Activated naive CD8-positive, alpha-beta T cell treated with anti-CD3 and anti-CD28 coated beads for 36 hours (primary cell): ENCODE data around the gene GSG1. TPM values are rescaled to one million over a fixed set of nuclear protein-coding genes. Genes with fewer than 3 reads are reported as not detected.
"Not testable (repeated sequence)": the region's sequence is repeated elsewhere in the genome, so short reads cannot be mapped to it uniquely, and the experiment has no call there.

Experiments
- DNase-seq: peaks from one replicate; pipeline ENCODE4 v3.0.0; 2021
- H3K27ac Mint-ChIP-seq: one replicate; pipeline ENCODE4 v1.8.0; 2022; ENCODE audit warnings: mild to moderate bottlenecking, moderate library complexity, mixed read lengths
- H3K27me3 Mint-ChIP-seq: one replicate; pipeline ENCODE4 v1.8.0; 2022; ENCODE audit warnings: mild to moderate bottlenecking, mixed read lengths
- H3K36me3 Mint-ChIP-seq: one replicate; pipeline ENCODE4 v1.8.0; 2021; ENCODE audit warnings: mild to moderate bottlenecking, mixed read lengths
- H3K4me1 Mint-ChIP-seq: one replicate; pipeline ENCODE4 v1.8.0; 2021; ENCODE audit warnings: mixed read lengths
- H3K4me3 Mint-ChIP-seq: one replicate; pipeline ENCODE4 v1.8.0; 2022; ENCODE audit warnings: mild to moderate bottlenecking, moderate library complexity, mixed read lengths
- H3K9me3 Mint-ChIP-seq: one replicate; pipeline ENCODE4 v1.8.0; 2022; ENCODE audit warnings: mixed read lengths
- total RNA-seq, 2 experiments: library from RNA; stranded (reverse); gene quantifications; one replicate each; pipeline ENCODE4 v1.2.3, GENCODE V29; 2021

GSG1 gene
- total RNA-seq, 2 experiments from 2014 or later = not detected

GRCh38 chr12:13088496-13088895 is 15.0 kb downstream of the GSG1 start:
- DNase-seq = no peak
- Mint-ChIP-seq H3K4me3 (no peak overlapping the region), H3K27ac (no peak overlapping the region), H3K9me3 (no peaks in the 10 kb centered on the region), H3K4me1 (peaks cover 9% of the 10 kb centered on the region), H3K27me3 (no peaks in the 10 kb centered on the region), H3K36me3 (peaks cover 5% of the 10 kb centered on the region)

DNA sequence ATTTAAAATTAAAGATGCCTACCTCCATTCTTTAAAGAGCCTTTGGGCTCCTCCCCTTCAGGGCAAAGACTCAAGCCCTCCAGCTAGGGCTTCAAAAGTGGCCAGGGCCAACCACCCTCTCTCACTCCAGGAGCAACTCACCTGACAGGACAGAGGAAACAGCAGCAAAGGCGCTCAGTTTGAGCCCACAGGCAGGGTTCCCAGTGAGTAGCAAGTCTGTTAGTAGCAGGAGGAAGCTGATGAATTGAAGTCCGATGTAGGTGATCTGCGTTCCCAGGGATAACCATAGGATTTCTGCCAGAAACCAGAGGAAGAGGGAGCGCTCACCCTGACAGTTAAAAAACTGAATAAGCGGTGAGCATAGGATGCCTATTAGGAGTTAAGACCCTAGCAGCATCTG is 15.7 kb downstream of the GSG1 start:
- peaks cover 9% of the 10 kb centered on the region for H3K4me1 Mint-ChIP-seq
- no peaks in the 10 kb centered on the region for H3K27me3 Mint-ChIP-seq
- no peak for DNase-seq
- H3K4me3 Mint-ChIP-seq = no peak overlapping the region
- no peaks in the 10 kb centered on the region for H3K9me3 Mint-ChIP-seq
- peaks cover 7% of the 10 kb centered on the region for H3K36me3 Mint-ChIP-seq
- no peak overlapping the region for H3K27ac Mint-ChIP-seq

- no peak overlapping the region for H3K27ac Mint-ChIP-seq
- peaks cover 9% of the 10 kb centered on the region for H3K4me1 Mint-ChIP-seq
- H3K36me3 Mint-ChIP-seq = peaks cover 8% of the 10 kb centered on the region
- no peaks in the 10 kb centered on the region for H3K9me3 Mint-ChIP-seq
- no peak overlapping the region for H3K4me3 Mint-ChIP-seq
- no peaks in the 10 kb centered on the region for H3K27me3 Mint-ChIP-seq
- DNase-seq = no peak
Measured at GRCh38 chr12:13085968-13086686, 17.3 kb downstream of the GSG1 start.

GRCh38 chr12:13084898-13085640 is 18.4 kb downstream of the GSG1 start:
- Mint-ChIP-seq H3K4me3 (no peak overlapping the region), H3K4me1 (peaks cover 9% of the 10 kb centered on the region), H3K27me3 (no peaks in the 10 kb centered on the region), H3K9me3 (no peaks in the 10 kb centered on the region), H3K27ac (no peak overlapping the region), H3K36me3 (peaks cover 14% of the 10 kb centered on the region)
- no peak for DNase-seq

GRCh38 chr12:13083638-13084037 is 19.8 kb downstream of the GSG1 start:
- DNase-seq, H3K9me3 Mint-ChIP-seq, H3K27me3 Mint-ChIP-seq, H3K4me3 Mint-ChIP-seq, H3K4me1 Mint-ChIP-seq, H3K27ac Mint-ChIP-seq: not testable (repeated sequence)
- peaks cover 18% of the 10 kb centered on the region for H3K36me3 Mint-ChIP-seq

- no peak for DNase-seq
Measured at GRCh38 chr12:13082861-13083260, 20.6 kb downstream of the GSG1 start.

DNA sequence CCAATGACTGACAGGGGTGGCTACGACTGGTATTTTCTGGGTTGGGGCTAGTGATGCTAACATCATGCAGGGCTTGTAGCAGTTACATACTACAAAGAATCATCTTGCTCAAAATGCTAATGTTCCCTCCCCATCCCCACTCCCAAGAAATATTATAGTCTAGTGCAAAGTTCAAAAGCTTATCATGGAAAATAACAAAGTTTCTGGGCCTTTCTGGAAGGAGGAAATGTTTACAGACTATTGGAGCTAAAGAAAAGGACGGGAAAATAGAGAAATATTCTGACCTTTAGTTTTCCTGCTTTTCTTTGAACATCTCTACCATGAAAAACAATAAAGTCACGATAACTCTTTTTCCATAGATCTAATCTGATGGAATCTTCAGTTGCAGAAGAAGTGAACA is 23.2 kb downstream of the GSG1 start:
- no peaks in the 10 kb centered on the region for H3K27me3 Mint-ChIP-seq
- DNase-seq = no peak
- H3K27ac Mint-ChIP-seq = no peak overlapping the region
- H3K36me3 Mint-ChIP-seq = peaks cover 26% of the 10 kb centered on the region
- H3K4me1 Mint-ChIP-seq = peaks cover 4% of the 10 kb centered on the region
- H3K4me3 Mint-ChIP-seq = no peak overlapping the region
- H3K9me3 Mint-ChIP-seq = no peaks in the 10 kb centered on the region

More at GRCh38 chr12:13082861-13083260, 20.6 kb downstream of the GSG1 start:
- Mint-ChIP-seq H3K36me3 (peaks cover 23% of the 10 kb centered on the region), H3K27me3 (no peaks in the 10 kb centered on the region), H3K4me3 (no peak overlapping the region), H3K9me3 (no peaks in the 10 kb centered on the region), H3K27ac (no peak overlapping the region), H3K4me1 (peaks cover 9% of the 10 kb centered on the region)

- Mint-ChIP-seq H3K4me3 (no peak overlapping the region), H3K36me3 (peaks cover 26% of the 10 kb centered on the region), H3K4me1 (no peaks in the 10 kb centered on the region), H3K27ac (no peak overlapping the region), H3K9me3 (no peaks in the 10 kb centered on the region), H3K27me3 (no peaks in the 10 kb centered on the region)
- no peak for DNase-seq
Measured at GRCh38 chr12:13079440-13079906, 24.0 kb downstream of the GSG1 start.

DNA sequence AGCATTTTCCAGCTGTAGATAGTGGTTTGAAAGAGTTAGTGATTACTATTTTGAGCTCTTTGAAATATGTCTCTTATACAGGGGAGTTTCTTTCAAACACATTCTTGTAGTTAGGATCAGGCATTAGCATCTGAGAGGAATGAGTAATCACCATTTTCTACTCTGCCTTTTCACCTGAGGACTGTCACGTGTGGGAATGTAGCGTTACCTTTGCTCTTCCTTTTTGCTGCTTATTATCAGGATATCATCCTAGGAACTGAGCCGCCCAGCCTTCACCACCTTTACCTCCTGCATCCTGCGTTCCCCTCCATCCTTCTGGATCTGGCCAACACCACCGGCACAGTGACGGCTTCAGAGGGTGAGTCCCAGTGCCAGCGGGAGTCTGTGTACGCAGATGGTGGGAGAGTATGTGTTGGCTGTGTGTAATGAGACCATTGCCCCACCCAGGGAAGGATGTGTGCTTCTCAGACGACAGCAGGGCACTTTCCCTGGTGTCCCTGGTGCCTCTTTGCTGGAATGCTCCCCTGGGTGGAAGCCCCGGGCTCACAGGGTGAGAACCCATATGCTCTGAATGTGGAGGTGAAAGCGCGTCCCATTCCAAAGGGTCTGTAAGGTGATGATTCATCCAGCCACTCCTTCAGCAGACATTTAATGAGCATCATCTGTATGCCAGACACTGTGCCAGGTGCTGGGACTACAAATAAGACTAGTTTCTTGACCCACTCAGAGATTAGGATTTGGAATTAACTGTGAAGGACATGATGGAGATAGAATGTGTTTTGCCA is 27.5 kb downstream of the GSG1 start:
- peaks cover 22% of the 10 kb centered on the region for H3K36me3 Mint-ChIP-seq
- no peaks in the 10 kb centered on the region for H3K4me1 Mint-ChIP-seq
- H3K27ac Mint-ChIP-seq = no peak overlapping the region
- no peak overlapping the region for H3K4me3 Mint-ChIP-seq
- H3K27me3 Mint-ChIP-seq = no peaks in the 10 kb centered on the region
- H3K9me3 Mint-ChIP-seq = no peaks in the 10 kb centered on the region
- no peak for DNase-seq

DNA sequence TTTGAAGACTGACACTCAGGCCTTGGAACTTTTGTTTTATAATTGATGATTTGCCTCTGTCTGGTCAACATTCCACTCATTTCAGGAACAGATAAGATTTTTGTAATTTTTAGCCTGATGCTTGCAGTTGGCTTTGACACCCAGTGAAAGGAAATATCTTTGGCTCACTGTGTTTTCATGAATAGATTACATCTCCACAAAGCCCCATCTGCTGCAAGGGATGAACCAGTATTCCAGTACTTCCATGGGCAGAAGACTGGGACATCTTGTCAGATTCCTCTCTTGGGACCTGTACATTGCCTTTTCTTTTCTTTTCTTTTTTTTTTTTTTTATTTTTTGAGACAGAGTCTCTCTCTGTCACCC is 28.4 kb downstream of the GSG1 start:
- H3K27ac Mint-ChIP-seq = no peak overlapping the region
- no peaks in the 10 kb centered on the region for H3K4me1 Mint-ChIP-seq
- H3K27me3 Mint-ChIP-seq = no peaks in the 10 kb centered on the region
- H3K36me3 Mint-ChIP-seq = peaks cover 17% of the 10 kb centered on the region
- H3K4me3 Mint-ChIP-seq = no peak overlapping the region
- no peaks in the 10 kb centered on the region for H3K9me3 Mint-ChIP-seq
- no peak for DNase-seq

GRCh38 chr12:13074396-13075117 is 28.9 kb downstream of the GSG1 start:
- Mint-ChIP-seq H3K27ac (no peak overlapping the region), H3K4me3 (no peak overlapping the region), H3K4me1 (no peaks in the 10 kb centered on the region)

GRCh38 chr12:13073173-13073572 is 30.3 kb downstream of the GSG1 start:
- H3K4me3 Mint-ChIP-seq = no peak overlapping the region
- no peaks in the 10 kb centered on the region for H3K9me3 Mint-ChIP-seq
- no peaks in the 10 kb centered on the region for H3K4me1 Mint-ChIP-seq
- no peaks in the 10 kb centered on the region for H3K27me3 Mint-ChIP-seq
- peaks cover 8% of the 10 kb centered on the region for H3K36me3 Mint-ChIP-seq
- H3K27ac Mint-ChIP-seq = no peak overlapping the region
- no peak for DNase-seq

More at GRCh38 chr12:13074396-13075117, 28.9 kb downstream of the GSG1 start:
- Mint-ChIP-seq H3K36me3 (peaks cover 17% of the 10 kb centered on the region), H3K27me3 (no peaks in the 10 kb centered on the region), H3K9me3 (no peaks in the 10 kb centered on the region)
- DNase-seq = no peak

DNA sequence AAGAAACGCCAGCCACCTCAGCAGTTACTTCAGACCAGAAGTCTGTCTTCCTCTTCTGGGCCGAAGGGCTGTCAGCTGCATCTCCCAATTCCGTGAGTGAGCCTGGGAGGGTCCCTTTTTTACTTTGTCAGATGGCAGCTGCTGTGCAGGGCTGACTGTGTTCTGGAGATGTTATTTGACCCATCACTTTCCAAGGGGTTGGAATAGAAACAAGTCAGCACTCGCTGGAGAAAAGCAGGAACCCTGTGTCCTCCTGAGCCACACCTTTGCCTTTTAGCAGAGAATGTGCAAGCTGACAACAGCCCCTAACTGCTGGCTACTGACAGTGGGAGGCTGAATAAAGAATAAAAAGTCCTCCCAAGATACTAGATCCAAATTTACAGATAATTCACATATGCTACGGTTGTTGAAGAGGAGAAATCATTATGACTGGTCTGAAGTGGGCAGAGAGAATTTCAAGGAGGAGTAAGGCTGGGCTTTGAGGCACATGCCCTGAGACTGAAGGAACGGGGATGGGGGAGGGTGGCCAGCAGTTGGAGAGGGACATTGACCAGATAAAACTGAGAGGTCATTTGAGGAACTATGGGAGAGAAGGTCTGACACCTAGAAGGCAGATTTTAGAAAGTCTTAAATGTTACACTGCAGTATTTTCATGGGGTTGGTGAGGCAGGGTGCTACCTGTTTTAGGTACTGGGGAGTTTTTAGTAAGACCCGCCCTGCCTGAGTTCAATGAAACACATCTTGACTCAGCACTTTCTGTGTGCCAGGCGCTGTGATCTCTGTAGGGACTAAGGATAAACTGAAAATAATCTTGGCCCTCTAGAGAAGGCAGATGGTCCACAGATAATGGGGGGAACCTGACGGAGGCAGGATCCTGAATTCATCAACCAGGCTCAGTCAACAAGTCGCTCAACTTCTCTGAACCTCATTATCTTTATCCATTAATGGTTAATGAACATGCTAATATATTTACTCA is 31.9 kb downstream of the GSG1 start:
- Mint-ChIP-seq H3K4me1 (no peaks in the 10 kb centered on the region), H3K36me3 (peaks cover 4% of the 10 kb centered on the region), H3K9me3 (no peaks in the 10 kb centered on the region), H3K27me3 (no peaks in the 10 kb centered on the region), H3K4me3 (no peak overlapping the region), H3K27ac (no peak overlapping the region)
- DNase-seq = no peak

GRCh38 chr12:13069380-13069779 is 34.1 kb downstream of the GSG1 start:
- no peaks in the 10 kb centered on the region for H3K27me3 Mint-ChIP-seq
- H3K4me3 Mint-ChIP-seq = no peak overlapping the region
- H3K27ac Mint-ChIP-seq = no peak overlapping the region
- H3K36me3 Mint-ChIP-seq = peaks cover 4% of the 10 kb centered on the region
- no peaks in the 10 kb centered on the region for H3K9me3 Mint-ChIP-seq
- no peak for DNase-seq
- H3K4me1 Mint-ChIP-seq = no peaks in the 10 kb centered on the region
